RWPE2 (cell line): ENCODE data around the gene CPE.

ENCODE experiments used
- ATAC-seq: fragments of 200-7000 bp; cut with Tn5 transposase; 3 replicates; pipeline ENCODE4 v1.9.1; 2021; ENCODE audit warnings: low read depth
- DNase-seq: peaks from one replicate; pipeline ENCODE4 v3.0.0-alpha.2; 2020; ENCODE audit warnings: low spot score
- H3K27ac ChIP-seq: fragments of 450-650 bp; 2 replicates; pipeline ENCODE4 v1.5.1; 2017; ENCODE audit warnings: mild to moderate bottlenecking; ENCODE audit not compliant: poor library complexity, severe bottlenecking
- H3K27me3 ChIP-seq: fragments of 250-450 bp; sonication (Bioruptor Pico); 2 replicates; pipeline ENCODE4 v1.5.1; 2021; ENCODE audit warnings: mild to moderate bottlenecking, moderate library complexity; ENCODE audit not compliant: insufficient read depth, poor library complexity, severe bottlenecking
- H3K36me3 ChIP-seq: fragments of 250-450 bp; sonication (Bioruptor Pico); 2 replicates; pipeline ENCODE4 v1.5.1; 2020; ENCODE audit warnings: low read depth, mild to moderate bottlenecking, moderate library complexity
- H3K4me1 ChIP-seq: fragments of 250-450 bp; sonication (Bioruptor Pico); 2 replicates; pipeline ENCODE4 v1.5.1; 2021; ENCODE audit warnings: mild to moderate bottlenecking, moderate library complexity; ENCODE audit not compliant: insufficient read depth, poor library complexity, severe bottlenecking
- H3K4me3 ChIP-seq: fragments of 250-450 bp; sonication (Bioruptor Pico); 2 replicates; pipeline ENCODE4 v1.5.1; 2021; ENCODE audit warnings: mild to moderate bottlenecking, moderate library complexity; ENCODE audit not compliant: severe bottlenecking
- H3K9me3 ChIP-seq: fragments of 250-450 bp; sonication (Bioruptor Pico); 2 replicates; pipeline ENCODE4 v1.5.1; 2021; ENCODE audit warnings: mild to moderate bottlenecking, moderate library complexity; ENCODE audit not compliant: severe bottlenecking
- CTCF ChIP-seq: fragments of 450-650 bp; IDR thresholded peaks from one replicate; pipeline ENCODE4 v1.5.1; 2017; ENCODE audit warnings: mild to moderate bottlenecking, moderate library complexity; ENCODE audit not compliant: poor library complexity, severe bottlenecking

CPE gene

GRCh38 chr4:165359506-165359905 lies 19.3 kb upstream of the CPE start:
- Histone ChIP-seq H3K27me3 (no peaks in the 10 kb centered on the region), H3K36me3 (no peaks in the 10 kb centered on the region), H3K9me3 (no peaks in the 10 kb centered on the region), H3K27ac (no peak overlapping the region), H3K4me3 (no peak overlapping the region), H3K4me1 (peaks cover 10% of the 10 kb centered on the region)
- ATAC-seq (peak; percentile 72; the same call in 2 of the 3 replicates), DNase-seq (no peak)
- no peak for TF ChIP-seq CTCF

DNA sequence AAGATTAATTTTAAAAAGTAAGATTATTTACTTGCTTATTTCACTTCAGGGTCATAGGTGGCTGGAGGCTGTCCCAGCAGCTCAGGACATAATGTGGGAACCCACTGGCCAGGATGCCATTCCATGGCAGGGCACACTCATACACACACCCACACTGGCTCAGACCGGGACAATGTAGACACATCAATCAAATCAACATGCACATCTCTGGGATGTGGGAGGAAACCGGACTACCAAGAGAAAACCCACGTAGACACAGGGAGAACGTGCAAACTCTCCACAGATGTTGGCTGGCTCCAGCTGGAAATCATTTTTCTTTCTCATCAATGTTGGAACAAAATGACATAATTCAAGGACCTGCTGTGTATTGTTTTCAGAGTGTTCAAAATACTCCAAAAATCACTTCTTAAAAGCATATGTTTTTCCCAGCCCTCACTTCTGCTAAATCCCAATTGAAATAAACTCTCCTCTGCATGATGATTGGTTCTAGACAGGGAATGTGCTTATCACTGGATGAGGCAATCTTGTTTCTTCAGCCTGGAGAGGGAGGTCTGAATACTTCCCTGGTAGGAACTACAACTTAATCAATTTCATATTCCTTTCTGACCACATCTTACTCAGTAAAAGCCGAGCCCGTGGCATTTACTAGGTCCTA lies 18.6 kb upstream of the CPE start:
- H3K27me3 ChIP-seq = no peaks in the 10 kb centered on the region
- no peak for DNase-seq
- peaks cover 10% of the 10 kb centered on the region for H3K4me1 ChIP-seq
- no peak overlapping the region for H3K4me3 ChIP-seq
- no peak for TF ChIP-seq CTCF
- no peaks in the 10 kb centered on the region for H3K36me3 ChIP-seq
- no peak for ATAC-seq
- no peak overlapping the region for H3K27ac ChIP-seq
- H3K9me3 ChIP-seq = no peaks in the 10 kb centered on the region

DNA sequence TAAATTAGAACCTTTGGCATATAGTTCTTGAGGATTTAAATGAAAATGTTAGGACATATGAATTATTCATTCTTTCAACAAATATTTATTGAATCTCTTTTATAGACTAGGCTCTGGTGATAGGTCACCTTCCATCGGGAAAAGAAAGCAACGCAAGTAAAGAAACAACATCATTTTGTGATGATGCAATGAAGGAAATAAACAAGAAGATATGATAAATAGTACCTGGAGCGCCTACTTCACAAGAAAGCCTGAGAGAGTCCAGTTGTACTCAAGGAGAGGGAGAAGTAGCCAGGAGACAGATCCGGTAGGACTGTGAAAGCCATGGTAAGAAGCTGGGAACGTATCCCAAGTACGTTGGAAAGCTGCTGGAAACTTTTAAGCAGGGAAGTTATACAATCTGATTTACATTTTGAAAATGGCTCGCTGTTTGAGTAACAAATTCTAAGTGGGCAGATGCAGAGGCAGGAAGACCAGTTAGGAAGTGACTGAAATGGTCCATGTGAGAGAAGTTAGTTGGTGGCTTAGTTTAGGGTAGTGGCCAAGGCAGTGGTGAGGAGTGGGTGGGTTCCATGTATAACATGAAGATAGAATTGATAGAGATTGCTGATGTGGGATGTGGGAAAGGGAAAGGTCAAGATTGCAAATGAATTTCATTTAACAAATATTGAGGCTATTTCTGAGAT lies 17.7 kb upstream of the CPE start:
- TF ChIP-seq CTCF = no peak
- Histone ChIP-seq H3K27ac (no peak overlapping the region), H3K9me3 (no peaks in the 10 kb centered on the region), H3K4me3 (no peak overlapping the region), H3K4me1 (peaks cover 10% of the 10 kb centered on the region), H3K36me3 (no peaks in the 10 kb centered on the region), H3K27me3 (no peaks in the 10 kb centered on the region)
- DNase-seq (no peak), ATAC-seq (no peak)

DNA sequence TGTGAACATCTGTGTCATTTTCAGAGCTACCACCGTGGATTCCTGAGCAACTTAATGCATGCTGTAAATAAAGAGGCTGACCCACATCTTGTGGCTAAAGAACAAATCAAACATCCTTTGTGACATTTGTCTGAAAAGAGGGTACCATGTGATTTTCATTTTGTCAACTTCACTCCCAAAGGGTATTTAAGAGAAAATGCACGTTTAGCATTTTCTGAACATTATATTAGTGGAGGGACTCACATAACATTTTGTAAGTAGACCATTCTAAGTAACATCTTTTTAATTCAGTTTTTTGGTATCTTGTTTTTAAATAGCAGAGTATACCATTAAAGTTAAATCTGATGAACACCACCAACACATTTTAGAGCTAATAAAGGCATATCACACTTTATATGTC lies 17.0 kb upstream of the CPE start:
- Histone ChIP-seq H3K27ac (no peak overlapping the region), H3K4me3 (no peak overlapping the region), H3K36me3 (no peaks in the 10 kb centered on the region), H3K4me1 (peaks cover 11% of the 10 kb centered on the region), H3K27me3 (no peaks in the 10 kb centered on the region), H3K9me3 (no peaks in the 10 kb centered on the region)
- ATAC-seq (no peak), DNase-seq (no peak)
- TF ChIP-seq CTCF = no peak
